ENCODE results near the gene KCNE3. TPM values are rescaled to one million over a fixed set of nuclear protein-coding genes. Genes with fewer than 3 reads are reported as not detected.

KCNE3 gene
- total RNA-seq, 3 donors from 2014 or later (not counting 1 experiment from before 2014, with no cell fraction given), result 0.82 to 3.6 (median 1.3) TPM

DNA sequence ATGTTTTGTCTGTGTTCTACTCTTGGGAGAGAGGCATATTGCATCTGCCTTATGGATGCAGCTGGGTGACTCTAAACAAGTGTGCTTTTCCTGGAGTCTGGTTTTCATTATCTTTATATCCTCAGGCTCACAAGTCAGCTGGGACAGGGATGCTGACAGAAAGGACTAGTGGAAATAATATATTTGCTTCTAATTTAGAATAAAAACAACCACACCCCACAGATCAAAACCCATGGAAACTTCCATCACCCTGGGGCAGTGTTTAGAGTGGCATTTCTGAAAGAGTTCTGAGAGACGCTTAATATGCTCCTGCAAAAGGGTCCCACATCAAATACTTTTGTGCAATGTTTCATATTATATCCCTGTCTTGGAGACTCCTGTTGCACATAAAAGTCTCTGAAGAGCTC lies 20.8 kb downstream of the KCNE3 start:
- Histone ChIP-seq H3K4me3 (ENCODE audit: low read length) (no peak overlapping the region), H3K36me3 (ENCODE audit: control insufficient read depth, insufficient read depth, low read length) (no peaks in the 10 kb centered on the region), H3K4me1 (ENCODE audit: control insufficient read depth, insufficient read depth, low read length) (no peaks in the 10 kb centered on the region), H3K27ac (ENCODE audit: low read length) (no peak overlapping the region), H3K27me3 (ENCODE audit: control insufficient read depth, insufficient read depth, low read length) (no peaks in the 10 kb centered on the region), H3K9me3 (ENCODE audit: control insufficient read depth, insufficient read depth, low read length) (no peaks in the 10 kb centered on the region)
- ATAC-seq (no peak), DNase-seq (no peak)
- Mint-ChIP-seq H3K27ac (no peak overlapping the region), H3K27me3 (ENCODE audit: low read depth in 2 of 2) (peaks cover 10 to 11% of the 10 kb centered on the region in 2 donors), H3K9me3 (no peaks in the 10 kb centered on the region), H3K36me3 (no peaks in the 10 kb centered on the region), H3K4me3 (no peak overlapping the region), H3K4me1 (peaks cover 0 to 4% of the 10 kb centered on the region in 2 donors)
- intact Hi-C loops (cut with micrococcal nuclease), result loop anchor here (5.0 kb wide), 1 partner anchor 484 kb away; no protein-coding TSS in a partner anchor
- WGBS (ENCODE audit: insufficient coverage), result 50% methylated on average over 1 of the region's 1 CpG
- TF ChIP-seq, protein P1, sequence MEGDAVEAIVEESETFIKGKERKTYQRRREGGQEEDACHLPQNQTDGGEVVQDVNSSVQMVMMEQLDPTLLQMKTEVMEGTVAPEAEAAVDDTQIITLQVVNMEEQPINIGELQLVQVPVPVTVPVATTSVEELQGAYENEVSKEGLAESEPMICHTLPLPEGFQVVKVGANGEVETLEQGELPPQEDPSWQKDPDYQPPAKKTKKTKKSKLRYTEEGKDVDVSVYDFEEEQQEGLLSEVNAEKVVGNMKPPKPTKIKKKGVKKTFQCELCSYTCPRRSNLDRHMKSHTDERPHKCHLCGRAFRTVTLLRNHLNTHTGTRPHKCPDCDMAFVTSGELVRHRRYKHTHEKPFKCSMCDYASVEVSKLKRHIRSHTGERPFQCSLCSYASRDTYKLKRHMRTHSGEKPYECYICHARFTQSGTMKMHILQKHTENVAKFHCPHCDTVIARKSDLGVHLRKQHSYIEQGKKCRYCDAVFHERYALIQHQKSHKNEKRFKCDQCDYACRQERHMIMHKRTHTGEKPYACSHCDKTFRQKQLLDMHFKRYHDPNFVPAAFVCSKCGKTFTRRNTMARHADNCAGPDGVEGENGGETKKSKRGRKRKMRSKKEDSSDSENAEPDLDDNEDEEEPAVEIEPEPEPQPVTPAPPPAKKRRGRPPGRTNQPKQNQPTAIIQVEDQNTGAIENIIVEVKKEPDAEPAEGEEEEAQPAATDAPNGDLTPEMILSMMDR (IDR thresholded peaks at IDR 0.05), result no peak

DNA sequence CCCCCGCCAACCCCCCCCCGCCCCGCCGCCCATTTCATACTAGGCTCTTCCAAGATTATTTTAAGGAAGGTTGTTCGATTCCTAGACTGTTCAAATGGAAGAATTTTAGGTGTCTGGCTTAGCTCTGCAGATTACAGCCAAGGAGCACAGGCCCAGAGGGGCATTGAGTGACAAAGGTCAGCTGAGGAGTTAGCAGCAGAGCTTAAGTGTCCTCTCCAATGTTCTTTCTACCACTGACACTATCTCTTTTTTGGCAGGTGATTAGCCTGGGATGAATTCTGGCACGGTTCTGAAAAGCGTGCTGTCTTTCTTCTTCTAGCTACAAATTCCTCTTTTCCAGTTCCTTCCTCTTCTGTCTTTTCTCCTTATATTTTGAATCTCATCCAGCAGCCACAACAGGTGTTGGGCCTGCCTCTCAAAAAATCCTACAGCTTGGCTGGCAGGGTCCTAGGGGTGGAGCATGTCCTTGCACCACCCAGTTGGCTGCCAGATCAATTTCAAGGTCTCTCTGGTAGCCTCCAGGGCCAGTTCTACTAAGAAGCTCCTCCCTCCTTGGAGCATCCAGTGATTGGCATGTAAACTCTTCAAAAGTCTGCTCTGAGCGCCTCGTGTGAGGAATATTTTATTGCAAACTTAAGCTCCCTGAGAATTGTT lies 23.0 kb downstream of the KCNE3 start:
- no peaks in the 10 kb centered on the region for H3K27me3 ChIP-seq (ENCODE audit: control insufficient read depth, insufficient read depth, low read length)
- ATAC-seq, result no peak
- TF ChIP-seq, protein P1 (IDR thresholded peaks at IDR 0.05), result no peak
- Mint-ChIP-seq H3K27me3 (ENCODE audit: low read depth in 2 of 2) (peaks cover 10 to 11% of the 10 kb centered on the region in 2 donors), H3K4me1 (peaks cover 0 to under 1% of the 10 kb centered on the region in 2 donors), H3K36me3 (no peaks in the 10 kb centered on the region), H3K27ac (no peak overlapping the region), H3K4me3 (no peak overlapping the region), H3K9me3 (no peaks in the 10 kb centered on the region)
- H3K4me3 ChIP-seq (ENCODE audit: low read length), result no peak overlapping the region
- H3K4me1 ChIP-seq (ENCODE audit: control insufficient read depth, insufficient read depth, low read length), result no peaks in the 10 kb centered on the region
- no peaks in the 10 kb centered on the region for H3K36me3 ChIP-seq (ENCODE audit: control insufficient read depth, insufficient read depth, low read length)
- WGBS (ENCODE audit: insufficient coverage), result 76% methylated on average over 5 of the region's 9 CpGs
- no peak for DNase-seq
- intact Hi-C loops (cut with micrococcal nuclease), result no loop called here
- no peaks in the 10 kb centered on the region for H3K9me3 ChIP-seq (ENCODE audit: control insufficient read depth, insufficient read depth, low read length)
- no peak overlapping the region for H3K27ac ChIP-seq (ENCODE audit: low read length)

DNA sequence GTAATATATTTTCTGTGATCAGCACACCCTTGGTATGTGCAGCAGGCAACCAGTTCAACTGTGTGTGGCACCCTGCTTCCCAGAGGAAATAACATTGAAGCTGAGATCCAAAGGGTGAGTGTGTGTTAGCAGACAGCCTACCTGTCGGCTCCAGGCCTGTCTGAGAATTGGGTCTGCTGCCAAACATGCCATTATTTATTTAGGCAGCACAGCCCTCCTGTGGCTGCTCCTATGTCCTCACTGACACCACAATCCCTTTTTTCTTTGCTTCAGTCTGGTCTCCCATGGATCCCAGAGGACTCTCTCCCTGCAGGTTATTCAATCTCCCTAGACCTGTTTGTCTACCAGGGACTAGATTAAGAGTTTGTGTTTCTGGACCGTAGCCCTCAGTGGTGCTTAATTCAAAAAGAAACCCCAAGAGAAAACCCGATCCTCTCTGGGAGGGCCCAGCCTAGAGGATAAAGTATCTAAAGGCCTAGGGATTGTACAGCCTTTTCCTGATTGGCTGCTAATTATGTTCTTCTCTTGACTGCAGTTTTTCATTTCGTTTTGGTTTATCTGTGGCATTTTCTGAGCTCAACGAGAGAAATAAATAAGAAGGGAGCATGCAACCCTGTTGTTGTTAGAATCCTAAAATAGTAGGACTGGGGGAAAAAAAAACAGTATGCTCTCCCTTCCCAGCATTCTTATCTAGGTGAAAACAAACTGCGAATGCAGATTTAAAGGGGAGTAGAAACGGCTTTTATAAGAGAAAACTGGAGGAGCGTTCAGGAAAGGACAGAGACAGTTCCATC lies 24.1 kb downstream of the KCNE3 start:
- Mint-ChIP-seq H3K27me3 (ENCODE audit: low read depth in 2 of 2) (peaks cover 10 to 11% of the 10 kb centered on the region in 2 donors), H3K27ac (no peak overlapping the region), H3K4me1 (no peaks in the 10 kb centered on the region), H3K36me3 (no peaks in the 10 kb centered on the region), H3K4me3 (no peak overlapping the region), H3K9me3 (no peaks in the 10 kb centered on the region)
- no peak for DNase-seq
- Histone ChIP-seq H3K27ac (ENCODE audit: low read length) (no peak overlapping the region), H3K36me3 (ENCODE audit: control insufficient read depth, insufficient read depth, low read length) (no peaks in the 10 kb centered on the region), H3K27me3 (ENCODE audit: control insufficient read depth, insufficient read depth, low read length) (no peaks in the 10 kb centered on the region), H3K4me1 (ENCODE audit: control insufficient read depth, insufficient read depth, low read length) (no peaks in the 10 kb centered on the region), H3K9me3 (ENCODE audit: control insufficient read depth, insufficient read depth, low read length) (no peaks in the 10 kb centered on the region), H3K4me3 (ENCODE audit: low read length) (no peak overlapping the region)
- TF ChIP-seq, protein P1 (IDR thresholded peaks at IDR 0.05), result no peak
- intact Hi-C loops (cut with micrococcal nuclease), result no loop called here
- WGBS (ENCODE audit: insufficient coverage), result 78% methylated on average over 8 of the region's 8 CpGs
- no peak for ATAC-seq

Measured in natural killer cell (primary cell).